ENCODE measurements around the gene IMMP2L.
A peak's percentile ranks its signal among the peaks of the same experiment; 100 is the strongest.

IMMP2L gene

DNA sequence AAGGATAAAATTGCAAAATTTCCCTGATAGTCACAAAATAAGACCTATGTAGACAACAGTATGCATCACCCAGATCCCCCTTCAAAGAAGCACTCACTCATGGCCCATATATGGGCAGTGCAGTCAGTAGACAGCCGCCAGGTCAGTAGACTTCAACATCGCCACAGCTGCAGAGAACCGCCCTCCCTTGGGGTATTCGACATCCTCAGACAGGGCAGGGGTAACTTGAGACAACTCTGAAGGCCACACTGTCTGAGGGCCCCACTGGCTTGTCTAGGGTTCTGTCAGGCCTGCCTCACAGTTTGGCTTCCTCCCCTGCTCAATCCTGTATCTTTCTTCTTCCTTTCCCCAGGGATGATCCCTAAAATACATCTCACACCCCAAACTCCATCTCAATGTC, 172.3 kb downstream of the IMMP2L start:
- TF ChIP-seq, protein P1, sequence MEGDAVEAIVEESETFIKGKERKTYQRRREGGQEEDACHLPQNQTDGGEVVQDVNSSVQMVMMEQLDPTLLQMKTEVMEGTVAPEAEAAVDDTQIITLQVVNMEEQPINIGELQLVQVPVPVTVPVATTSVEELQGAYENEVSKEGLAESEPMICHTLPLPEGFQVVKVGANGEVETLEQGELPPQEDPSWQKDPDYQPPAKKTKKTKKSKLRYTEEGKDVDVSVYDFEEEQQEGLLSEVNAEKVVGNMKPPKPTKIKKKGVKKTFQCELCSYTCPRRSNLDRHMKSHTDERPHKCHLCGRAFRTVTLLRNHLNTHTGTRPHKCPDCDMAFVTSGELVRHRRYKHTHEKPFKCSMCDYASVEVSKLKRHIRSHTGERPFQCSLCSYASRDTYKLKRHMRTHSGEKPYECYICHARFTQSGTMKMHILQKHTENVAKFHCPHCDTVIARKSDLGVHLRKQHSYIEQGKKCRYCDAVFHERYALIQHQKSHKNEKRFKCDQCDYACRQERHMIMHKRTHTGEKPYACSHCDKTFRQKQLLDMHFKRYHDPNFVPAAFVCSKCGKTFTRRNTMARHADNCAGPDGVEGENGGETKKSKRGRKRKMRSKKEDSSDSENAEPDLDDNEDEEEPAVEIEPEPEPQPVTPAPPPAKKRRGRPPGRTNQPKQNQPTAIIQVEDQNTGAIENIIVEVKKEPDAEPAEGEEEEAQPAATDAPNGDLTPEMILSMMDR (IDR thresholded peaks at IDR 0.05; ENCODE audit: insufficient read depth, low read depth, low read length, missing control alignments) = no peak
- no peak for DNase-seq (ENCODE audit: low read depth)
- no peak overlapping the region for H3K4me3 ChIP-seq (ENCODE audit: low read length)

- TF ChIP-seq, protein P1 (IDR thresholded peaks at IDR 0.05; ENCODE audit: insufficient read depth, low read depth, low read length, missing control alignments) = no peak
- no peak overlapping the region for H3K4me3 ChIP-seq (ENCODE audit: low read length)
- no peak for DNase-seq (ENCODE audit: low read depth)
Measured at GRCh38 chr7:111388912-111389311, 173.4 kb downstream of the IMMP2L start.

GRCh38 chr7:111388016-111388415, 174.3 kb downstream of the IMMP2L start:
- TF ChIP-seq, protein P1 (IDR thresholded peaks at IDR 0.05; ENCODE audit: insufficient read depth, low read depth, low read length, missing control alignments) = no peak
- no peak for DNase-seq (ENCODE audit: low read depth)
- H3K4me3 ChIP-seq (ENCODE audit: low read length) = no peak overlapping the region

DNA sequence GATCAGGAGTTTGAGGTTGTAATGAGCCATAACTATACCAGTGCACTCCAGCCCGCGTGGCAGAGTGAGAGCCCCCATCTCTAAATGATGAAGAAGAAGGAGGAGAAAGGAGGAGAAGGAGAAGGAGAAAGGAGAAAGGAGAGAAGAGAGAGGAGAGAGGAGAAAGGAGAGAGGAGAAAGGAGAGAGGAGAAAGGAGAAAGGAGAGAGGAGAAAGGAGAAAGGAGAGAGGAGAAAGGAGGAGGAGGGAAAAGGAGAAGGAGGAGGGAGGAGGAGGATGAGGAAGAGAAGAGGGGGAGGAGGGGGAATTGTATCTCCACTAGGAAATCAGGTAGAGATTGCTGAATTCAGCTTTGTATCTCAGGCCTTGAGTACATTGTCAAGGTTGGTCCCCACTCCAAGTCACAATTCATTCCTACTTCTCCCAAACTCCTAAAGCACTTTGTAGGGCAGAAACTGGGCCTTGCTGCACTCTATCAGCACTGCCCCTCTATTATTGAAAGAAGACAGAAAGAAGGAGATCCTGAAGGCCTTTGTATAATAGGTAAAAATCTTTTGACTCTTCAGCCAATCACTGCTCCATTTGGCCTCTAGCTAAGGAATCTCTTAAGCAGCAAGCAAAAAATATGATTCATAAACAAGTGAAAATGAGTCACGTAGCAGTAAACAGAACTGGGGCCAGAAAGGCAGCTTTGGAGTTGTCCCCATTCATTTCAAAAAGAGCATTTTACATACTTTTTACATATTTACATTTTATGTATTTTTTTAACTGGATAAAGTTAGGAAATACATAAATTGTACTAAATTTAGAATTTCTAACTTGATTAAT, 178.0 kb downstream of the IMMP2L start:
- DNase-seq (ENCODE audit: low read depth) = peak; percentile 83

DNA sequence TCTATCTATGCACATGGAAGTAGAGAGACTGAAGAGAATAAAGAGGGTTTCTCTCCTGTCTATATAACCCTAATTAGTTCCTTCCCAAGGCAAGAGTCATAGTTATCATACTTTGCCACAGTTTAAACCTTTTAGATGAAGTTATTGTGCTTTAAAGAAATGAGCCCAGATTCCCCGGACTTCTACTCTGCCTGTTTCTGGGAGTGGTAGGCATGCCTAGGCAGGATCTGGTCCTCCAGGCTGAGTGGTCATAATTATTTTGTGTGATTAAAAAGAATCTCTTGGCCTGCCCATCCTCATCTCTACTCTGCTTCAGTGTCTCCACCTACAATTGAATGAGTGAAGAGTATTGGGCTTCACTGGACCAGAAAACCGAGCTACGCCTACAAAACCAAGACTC, 179.2 kb downstream of the IMMP2L start:
- H3K4me3 ChIP-seq (ENCODE audit: low read length) = no peak overlapping the region
- DNase-seq (ENCODE audit: low read depth) = peak; percentile 75
- TF ChIP-seq, protein P1 (IDR thresholded peaks at IDR 0.05; ENCODE audit: insufficient read depth, low read depth, low read length, missing control alignments) = no peak

More for the DNA sequence above, 178.0 kb downstream of the IMMP2L start:
- H3K4me3 ChIP-seq (ENCODE audit: low read length) = no peak overlapping the region
- TF ChIP-seq, protein P1 (IDR thresholded peaks at IDR 0.05; ENCODE audit: insufficient read depth, low read depth, low read length, missing control alignments) = no peak

- DNase-seq (ENCODE audit: low read depth) = no peak
- no peak overlapping the region for H3K4me3 ChIP-seq (ENCODE audit: low read length)
- TF ChIP-seq, protein P1 (IDR thresholded peaks at IDR 0.05; ENCODE audit: insufficient read depth, low read depth, low read length, missing control alignments) = no peak
Measured at GRCh38 chr7:111381590-111381989, 180.7 kb downstream of the IMMP2L start.

GRCh38 chr7:111380945-111381344, 181.3 kb downstream of the IMMP2L start:
- no peak overlapping the region for H3K4me3 ChIP-seq (ENCODE audit: low read length)
- DNase-seq (ENCODE audit: low read depth) = no peak
- TF ChIP-seq, protein P1 (IDR thresholded peaks at IDR 0.05; ENCODE audit: insufficient read depth, low read depth, low read length, missing control alignments) = no peak
